GM23248 (cell line): ENCODE measurements around the gene RMDN3. TPM values are rescaled to one million over a fixed set of nuclear protein-coding genes. Genes with fewer than 3 reads are reported as not detected.

ENCODE experiments used
- DNase-seq: peaks from one replicate; pipeline ENCODE4 v3.0.0-alpha.2; 2015
- H2AFZ ChIP-seq: fragments of 200-600 bp; sonication (generic); 2 replicates; pipeline ENCODE4 v1.6.1; 2016; ENCODE audit warnings: antibody characterized with exemption
- H3F3A ChIP-seq: fragments of 200-600 bp; sonication (generic); 2 replicates; pipeline ENCODE4 v1.6.1; 2016; ENCODE audit warnings: mild to moderate bottlenecking, antibody characterized with exemption, mixed run types; ENCODE audit not compliant: insufficient read depth
- H3K27ac ChIP-seq: fragments of 200-600 bp; sonication (generic); 2 replicates; pipeline ENCODE4 v1.5.1; 2016; ENCODE audit warnings: mild to moderate bottlenecking
- H3K27me3 ChIP-seq: fragments of 200-600 bp; sonication (generic); replicated peaks from 2 replicates; pipeline ENCODE4 v1.6.1; 2016; ENCODE audit warnings: mild to moderate bottlenecking; ENCODE audit not compliant: insufficient read depth
- H3K36me3 ChIP-seq: fragments of 200-600 bp; sonication (generic); 2 replicates; pipeline ENCODE4 v1.6.1; 2016; ENCODE audit warnings: low read depth, mild to moderate bottlenecking
- H3K4me1 ChIP-seq: fragments of 200-600 bp; sonication (generic); 2 replicates; pipeline ENCODE4 v1.6.1; 2016; ENCODE audit warnings: mild to moderate bottlenecking; ENCODE audit not compliant: insufficient read depth
- H3K4me2 ChIP-seq: fragments of 200-600 bp; sonication (generic); one replicate; pipeline ENCODE4 v1.6.1; 2016; ENCODE audit warnings: mild to moderate bottlenecking; ENCODE audit not compliant: unreplicated experiment
- H3K4me3 ChIP-seq: fragments of 200-600 bp; sonication (generic); 2 replicates; pipeline ENCODE4 v1.5.1; 2016; ENCODE audit warnings: mild to moderate bottlenecking
- H3K79me2 ChIP-seq: fragments of 200-600 bp; sonication (generic); 2 replicates; pipeline ENCODE4 v1.6.1; 2016; ENCODE audit warnings: mild to moderate bottlenecking; ENCODE audit not compliant: insufficient read depth
- H3K9ac ChIP-seq: fragments of 200-600 bp; sonication (generic); 2 replicates; pipeline ENCODE4 v1.6.1; 2016; ENCODE audit warnings: mild to moderate bottlenecking
- H3K9me2 ChIP-seq: fragments of 200-600 bp; sonication (generic); 2 replicates; pipeline ENCODE4 v1.6.1; 2016; ENCODE audit warnings: mixed run types, mild to moderate bottlenecking, moderate library complexity; ENCODE audit not compliant: insufficient read depth
- H3K9me3 ChIP-seq: fragments of 200-600 bp; sonication (generic); one replicate; pipeline ENCODE4 v1.6.1; 2017; ENCODE audit warnings: low read depth
- H4K20me1 ChIP-seq: fragments of 200-600 bp; sonication (generic); 2 replicates; pipeline ENCODE4 v1.6.0; 2016; ENCODE audit not compliant: insufficient read depth
- EZH2 ChIP-seq: fragments of 200-600 bp; sonication (generic); IDR thresholded peaks from 2 replicates; pipeline ENCODE4 v1.6.1; 2018; ENCODE audit warnings: antibody characterized with exemption, mild to moderate bottlenecking; ENCODE audit not compliant: insufficient read depth, poor library complexity, severe bottlenecking
- EZH2phosphoT487 ChIP-seq: fragments of 200-600 bp; sonication (generic); IDR thresholded peaks from 2 replicates; pipeline ENCODE4 v1.6.1; 2018; ENCODE audit warnings: antibody characterized with exemption, moderate library complexity, mild to moderate bottlenecking, low read depth; ENCODE audit not compliant: insufficient read depth
- WGBS, 2 experiments: methylation state at CpG; one replicate each; pipeline ENCODE4 v1.1.6; 2015 to 2017; ENCODE audit warnings: low lambda C conversion rate in 2 of 2, low coverage in 1 of 2; ENCODE audit errors: missing lambda C conversion rate in 2 of 2; 5-methylcytosine and 5-hydroxymethylcytosine counted together
- in situ Hi-C: fragments of 300-500 bp; cut with MboI; formaldehyde crosslinking; loops from 2 replicates; pipeline ENCODE4 v1.15.0; 2020
- polyA plus RNA-seq: library from polyadenylated mRNA; unstranded; fragments of >200 nt; fragmentation: Nextera tagmentation; extraction: Ambion mirVana; gene quantifications from 2 replicates; pipeline ENCODE4 v1.2.1, GENCODE V29; 2016
- total RNA-seq: library from RNA; depleted of rRNA; stranded (reverse); fragments of >200 nt; shearing (Covaris generic); gene quantifications from 2 replicates; pipeline ENCODE4 v1.2.3, GENCODE V29; 2014

Gene RMDN3
- total and polyA plus RNA-seq, 2 experiments from 2014 or later, result 25.9 to 41.4 TPM

- Histone ChIP-seq H3K27ac (peak overlapping the region; percentile 40), H3K9ac (peak overlapping the region; percentile 88), H2AFZ (peak overlapping the region; percentile 96), H3K4me3 (peak overlapping the region; percentile 99), H3K36me3 (peaks cover 11% of the 10 kb centered on the region; the same call in 1 of the 2 replicates), H3F3A (no peaks in the 10 kb centered on the region), H3K79me2 (peaks cover 39% of the 10 kb centered on the region), H4K20me1 (no peaks in the 10 kb centered on the region), H3K27me3 (no peaks in the 10 kb centered on the region), H3K4me2 (peak overlapping the region; percentile 85), H3K9me2 (no peaks in the 10 kb centered on the region), H3K4me1 (no peaks in the 10 kb centered on the region; the same call in 1 of the 2 replicates), H3K9me3 (no peaks in the 10 kb centered on the region)
- 4 to 5% methylated on average over 20 to 22 of the region's 22 CpGs for WGBS, 2 experiments
- TF ChIP-seq EZH2, result no peak
- TF ChIP-seq EZH2phosphoT487, result no peak
- in situ Hi-C loops, result no loop called here
- peak; percentile 66 for DNase-seq
Measured at GRCh38 chr15:40754574-40754882, 526 bp downstream of the RMDN3 start.

DNA sequence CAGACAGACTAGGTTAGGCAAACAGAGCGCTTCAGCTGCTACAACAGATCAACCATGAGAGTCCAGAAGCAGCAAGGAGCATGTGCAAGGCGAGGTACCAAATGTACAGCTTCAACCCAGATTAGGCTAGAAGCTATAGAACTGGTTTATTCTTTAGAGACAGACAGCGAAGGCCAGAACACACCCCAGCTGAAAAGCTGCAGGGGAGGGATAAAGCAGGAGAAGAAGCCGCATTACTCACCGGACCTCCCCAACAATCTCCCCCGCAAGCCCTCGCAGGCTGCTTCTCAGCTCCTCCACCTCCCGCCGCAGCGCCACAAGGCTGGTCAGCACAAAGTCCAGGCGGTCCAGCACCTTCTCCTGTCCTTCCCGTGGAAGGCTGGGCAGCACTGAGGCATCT, 3.3 kb downstream of the RMDN3 start:
- Histone ChIP-seq H3K4me3 (no peak overlapping the region), H3K9ac (no peak overlapping the region), H3K4me2 (no peak overlapping the region), H3K4me1 (no peaks in the 10 kb centered on the region; the same call in 1 of the 2 replicates), H3K36me3 (peaks cover 11% of the 10 kb centered on the region; the same call in 1 of the 2 replicates), H4K20me1 (no peaks in the 10 kb centered on the region), H3K9me2 (no peaks in the 10 kb centered on the region), H3K27me3 (no peaks in the 10 kb centered on the region), H3K27ac (no peak overlapping the region), H3K79me2 (peaks cover 39% of the 10 kb centered on the region), H3F3A (peaks cover 13% of the 10 kb centered on the region; the same call in 1 of the 2 replicates), H2AFZ (no peak overlapping the region), H3K9me3 (no peaks in the 10 kb centered on the region)
- DNase-seq, result no peak
- in situ Hi-C loops, result no loop called here
- 90 to 91% methylated on average over 12 of the region's 12 CpGs for WGBS, 2 experiments
- TF ChIP-seq EZH2, result no peak
- no peak for TF ChIP-seq EZH2phosphoT487

DNA sequence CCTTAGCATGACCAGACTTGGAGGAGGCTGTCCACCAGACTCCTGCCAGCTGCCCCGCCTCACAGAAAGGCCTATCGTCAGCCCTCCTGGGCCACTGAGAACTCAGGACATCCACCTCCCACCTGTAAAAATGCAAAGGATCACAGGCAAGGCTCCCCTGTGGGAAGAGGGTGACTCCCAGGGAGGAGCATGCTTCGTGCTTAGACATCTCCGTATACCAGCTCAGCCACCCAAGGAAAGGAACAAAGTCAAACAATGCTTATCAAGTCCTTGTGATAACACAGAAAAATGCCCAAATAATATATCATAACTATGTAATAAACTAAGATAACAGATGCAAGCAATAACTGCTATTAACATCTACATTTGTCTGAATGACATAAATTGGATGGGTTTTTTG, 4.2 kb downstream of the RMDN3 start:
- WGBS, 2 experiments, result 77 to 88% methylated on average over 4 of the region's 4 CpGs
- no peaks in the 10 kb centered on the region for H3K9me2 ChIP-seq
- H3K4me1 ChIP-seq, result no peaks in the 10 kb centered on the region; the same call in 1 of the 2 replicates
- H3K79me2 ChIP-seq, result peaks cover 39% of the 10 kb centered on the region
- peaks cover 15% of the 10 kb centered on the region; the same call in 1 of the 2 replicates for H3F3A ChIP-seq
- no peaks in the 10 kb centered on the region for H3K9me3 ChIP-seq
- H3K9ac ChIP-seq, result no peak overlapping the region
- H2AFZ ChIP-seq, result no peak overlapping the region
- H3K27me3 ChIP-seq, result no peaks in the 10 kb centered on the region
- no peak overlapping the region for H3K4me3 ChIP-seq
- H3K4me2 ChIP-seq, result no peak overlapping the region
- H3K27ac ChIP-seq, result no peak overlapping the region
- TF ChIP-seq EZH2phosphoT487, result no peak
- TF ChIP-seq EZH2, result no peak
- no peak for DNase-seq
- H4K20me1 ChIP-seq, result no peaks in the 10 kb centered on the region
- in situ Hi-C loops, result no loop called here
- H3K36me3 ChIP-seq, result peaks cover 11% of the 10 kb centered on the region; the same call in 1 of the 2 replicates

- no peak overlapping the region for H3K27ac ChIP-seq
- H3K9me3 ChIP-seq, result no peaks in the 10 kb centered on the region
- no peaks in the 10 kb centered on the region for H4K20me1 ChIP-seq
- no peaks in the 10 kb centered on the region; the same call in 1 of the 2 replicates for H3K4me1 ChIP-seq
- no peaks in the 10 kb centered on the region for H3K27me3 ChIP-seq
- in situ Hi-C loops, result no loop called here
- H3K79me2 ChIP-seq, result peaks cover 30% of the 10 kb centered on the region
- H3K9me2 ChIP-seq, result no peaks in the 10 kb centered on the region
- H3K36me3 ChIP-seq, result peaks cover 11% of the 10 kb centered on the region; the same call in 1 of the 2 replicates
- no peak for DNase-seq
- H3K4me2 ChIP-seq, result no peak overlapping the region
- no peak overlapping the region for H3K4me3 ChIP-seq
- peaks cover 15% of the 10 kb centered on the region for H3F3A ChIP-seq
- no peak overlapping the region for H2AFZ ChIP-seq
- 96 to 99% methylated on average over 4 of the region's 4 CpGs for WGBS, 2 experiments
- TF ChIP-seq EZH2phosphoT487 (no peak), EZH2 (no peak)
- no peak overlapping the region for H3K9ac ChIP-seq
Measured at GRCh38 chr15:40749151-40749630, 5.9 kb downstream of the RMDN3 start.
